Natural killer cell (primary cell): ENCODE data around the gene NVL. TPM values are rescaled to one million over a fixed set of nuclear protein-coding genes. Genes with fewer than 3 reads are reported as not detected.
"Not testable (repeated sequence)": the region's sequence is repeated elsewhere in the genome, so short reads cannot be mapped to it uniquely, and the experiment has no call there.

Source experiments
- ATAC-seq, 3 donors: fragments of 150-1000 bp in 2 of 3; fragments of 200-7000 bp in 1 of 3; cut with Tn5 transposase; 1 replicate in 1 of 3; 2 replicates in 2 of 3; pipeline ENCODE4 v1.10.0; 2021; ENCODE audit warnings: mild to moderate bottlenecking in 2 of 3, moderate library complexity in 2 of 3
- DNase-seq, 2 donors: peaks; one replicate each; pipeline versions ENCODE4 v3.0.0 to v3.0.0-alpha.2; 2013 to 2021; ENCODE audit warnings: mixed read lengths in 1 of 2
- H3K27ac ChIP-seq: one replicate; pipeline ENCODE4 v1.5.1; 2013; ENCODE audit warnings: mild to moderate bottlenecking, low read length
- H3K27me3 ChIP-seq: one replicate; pipeline ENCODE4 v1.6.1; 2013; ENCODE audit warnings: low read length; ENCODE audit not compliant: control insufficient read depth, insufficient read depth
- H3K36me3 ChIP-seq: one replicate; pipeline ENCODE4 v1.6.1; 2013; ENCODE audit warnings: low read length; ENCODE audit not compliant: control insufficient read depth, insufficient read depth
- H3K4me1 ChIP-seq: one replicate; pipeline ENCODE4 v1.6.1; 2013; ENCODE audit warnings: low read length; ENCODE audit not compliant: control insufficient read depth, insufficient read depth
- H3K4me3 ChIP-seq: one replicate; pipeline ENCODE4 v1.5.1; 2013; ENCODE audit warnings: low read length
- H3K9me3 ChIP-seq: one replicate; pipeline ENCODE4 v1.6.1; 2013; ENCODE audit warnings: low read length; ENCODE audit not compliant: control insufficient read depth, insufficient read depth
- H3K27ac Mint-ChIP-seq, 2 donors: one replicate each; pipeline ENCODE4 v1.8.0; 2022; ENCODE audit warnings: mild to moderate bottlenecking in 2 of 2, mixed read lengths in 2 of 2, moderate library complexity in 1 of 2
- H3K27me3 Mint-ChIP-seq, 2 donors: one replicate each; pipeline ENCODE4 v1.8.0; 2022; ENCODE audit warnings: low read depth in 2 of 2, mixed read lengths in 2 of 2
- H3K36me3 Mint-ChIP-seq: one replicate; pipeline ENCODE4 v1.8.0; 2022; ENCODE audit warnings: mixed read lengths
- H3K4me1 Mint-ChIP-seq, 2 donors: one replicate each; pipeline ENCODE4 v1.8.0; 2022; ENCODE audit warnings: mixed read lengths in 2 of 2
- H3K4me3 Mint-ChIP-seq: one replicate; pipeline ENCODE4 v1.8.0; 2022; ENCODE audit warnings: mild to moderate bottlenecking, moderate library complexity, mixed read lengths
- H3K9me3 Mint-ChIP-seq, 2 donors: one replicate each; pipeline ENCODE4 v1.8.0; 2022; ENCODE audit warnings: mixed read lengths in 2 of 2
- WGBS: methylation state at CpG from one replicate; pipeline ENCODE4 v1.1.7; 2013; ENCODE audit warnings: missing lambda C conversion rate; ENCODE audit not compliant: insufficient coverage; 5-methylcytosine and 5-hydroxymethylcytosine counted together
- intact Hi-C: fragments of 100-400 bp; cut with micrococcal nuclease; formaldehyde crosslinking; loops from one replicate; pipeline ENCODE4 v1.14.2; 2022
- total RNA-seq, 4 donors: library from RNA; stranded (reverse); fragments of 120-200 nt in 1 of 4; gene quantifications; one replicate each; pipeline versions ENCODE4 v1.2.3 to v1.2.4, GENCODE V29; 2013 to 2022
- TF ChIP-seq, protein P1 (sequence below): fragments of 200-600 bp; IDR thresholded peaks from one replicate; pipeline ENCODE4 v1.8.0; 2022; ENCODE audit warnings: antibody characterized with exemption

Gene NVL
- total RNA-seq, 3 donors from 2014 or later (not counting 1 experiment from before 2014, with no cell fraction given) = 28.1 to 39.5 (median 32.4) TPM

DNA sequence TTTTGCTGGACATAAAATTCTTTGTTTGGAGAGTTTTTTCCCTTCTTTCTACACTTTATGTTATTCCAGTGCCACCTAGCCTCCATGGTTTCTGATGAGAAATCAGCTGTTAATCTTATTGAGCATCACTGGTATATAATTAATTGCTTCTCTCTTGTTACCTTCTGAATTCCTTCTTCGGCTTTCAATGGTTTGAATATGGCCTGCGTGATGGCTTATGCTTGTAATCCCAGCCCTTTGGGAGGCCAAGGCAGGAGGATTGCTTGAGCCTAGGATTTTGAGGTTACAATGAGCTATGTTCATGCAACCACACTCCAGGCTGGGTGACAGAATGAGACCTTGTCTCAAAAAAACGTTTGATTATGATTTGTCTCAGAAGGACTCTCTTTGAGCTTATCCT lies 13.7 kb upstream of the NVL start:
- Histone ChIP-seq H3K4me3 (no peak overlapping the region), H3K36me3 (no peaks in the 10 kb centered on the region), H3K27me3 (peaks cover 4% of the 10 kb centered on the region), H3K27ac (no peak overlapping the region), H3K9me3 (peaks cover 16% of the 10 kb centered on the region), H3K4me1 (peaks cover 6% of the 10 kb centered on the region)
- peaks cover 0 to 3% of the 10 kb centered on the region in 2 donors for H3K9me3 Mint-ChIP-seq
- peaks cover 0 to 10% of the 10 kb centered on the region in 2 donors for H3K27me3 Mint-ChIP-seq
- intact Hi-C loops = no loop called here
- WGBS = 48% methylated on average over 3 of the region's 3 CpGs
- H3K4me3 Mint-ChIP-seq = no peak overlapping the region
- H3K27ac Mint-ChIP-seq = no peak overlapping the region
- ATAC-seq = no peak
- TF ChIP-seq, protein P1, sequence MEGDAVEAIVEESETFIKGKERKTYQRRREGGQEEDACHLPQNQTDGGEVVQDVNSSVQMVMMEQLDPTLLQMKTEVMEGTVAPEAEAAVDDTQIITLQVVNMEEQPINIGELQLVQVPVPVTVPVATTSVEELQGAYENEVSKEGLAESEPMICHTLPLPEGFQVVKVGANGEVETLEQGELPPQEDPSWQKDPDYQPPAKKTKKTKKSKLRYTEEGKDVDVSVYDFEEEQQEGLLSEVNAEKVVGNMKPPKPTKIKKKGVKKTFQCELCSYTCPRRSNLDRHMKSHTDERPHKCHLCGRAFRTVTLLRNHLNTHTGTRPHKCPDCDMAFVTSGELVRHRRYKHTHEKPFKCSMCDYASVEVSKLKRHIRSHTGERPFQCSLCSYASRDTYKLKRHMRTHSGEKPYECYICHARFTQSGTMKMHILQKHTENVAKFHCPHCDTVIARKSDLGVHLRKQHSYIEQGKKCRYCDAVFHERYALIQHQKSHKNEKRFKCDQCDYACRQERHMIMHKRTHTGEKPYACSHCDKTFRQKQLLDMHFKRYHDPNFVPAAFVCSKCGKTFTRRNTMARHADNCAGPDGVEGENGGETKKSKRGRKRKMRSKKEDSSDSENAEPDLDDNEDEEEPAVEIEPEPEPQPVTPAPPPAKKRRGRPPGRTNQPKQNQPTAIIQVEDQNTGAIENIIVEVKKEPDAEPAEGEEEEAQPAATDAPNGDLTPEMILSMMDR = no peak
- DNase-seq = no peak
- H3K4me1 Mint-ChIP-seq = peaks cover 0 to 5% of the 10 kb centered on the region in 2 donors
- H3K36me3 Mint-ChIP-seq = peaks cover 11% of the 10 kb centered on the region

DNA sequence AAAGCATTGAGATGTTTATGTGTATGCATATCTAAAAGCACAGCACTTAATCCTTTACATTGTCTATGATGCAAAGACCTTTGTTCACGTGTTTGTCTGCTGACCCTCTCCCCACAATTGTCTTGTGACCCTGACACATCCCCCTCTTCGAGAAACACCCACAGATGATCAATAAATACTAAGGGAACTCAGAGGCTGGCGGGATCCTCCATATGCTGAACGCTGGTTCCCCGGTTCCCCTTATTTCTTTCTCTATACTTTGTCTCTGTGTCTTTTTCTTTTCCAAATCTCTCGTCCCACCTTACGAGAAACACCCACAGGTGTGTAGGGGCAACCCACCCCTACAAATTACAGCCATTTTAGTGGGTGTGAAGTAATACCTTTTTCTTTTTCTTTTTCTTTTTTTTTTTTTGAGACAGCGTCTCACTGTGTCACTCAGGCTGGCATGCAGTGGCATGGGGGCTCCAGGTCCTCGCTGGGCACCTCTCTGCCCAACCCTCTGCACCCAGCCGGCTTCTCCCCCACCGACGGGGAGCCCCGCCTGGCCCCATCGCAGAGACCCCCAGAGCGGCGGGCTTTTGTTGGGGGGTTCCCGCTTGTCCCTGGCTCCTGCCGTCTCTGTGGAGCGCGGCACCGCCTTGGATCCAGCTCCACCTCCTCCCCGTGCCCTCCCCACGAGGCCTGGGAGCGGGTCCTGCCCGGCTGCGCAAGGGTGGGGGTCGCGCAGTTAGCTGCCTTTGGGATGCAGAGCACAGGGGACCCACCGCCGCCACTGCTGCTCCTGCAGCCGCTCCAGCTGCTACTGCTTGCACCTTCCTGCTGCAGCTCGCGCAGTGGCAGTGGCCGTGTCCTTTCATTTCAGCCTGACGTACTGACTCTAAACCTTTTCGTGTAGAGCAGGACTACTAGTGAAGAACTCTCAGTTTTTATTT lies 10.7 kb upstream of the NVL start:
- H3K27me3 ChIP-seq, H3K4me1 ChIP-seq, H3K4me1 Mint-ChIP-seq, H3K9me3 Mint-ChIP-seq, H3K27ac Mint-ChIP-seq, intact Hi-C loops, H3K36me3 ChIP-seq, H3K27ac ChIP-seq: not testable (repeated sequence)
- Mint-ChIP-seq H3K36me3 (peaks cover 11% of the 10 kb centered on the region), H3K27me3 (peaks cover 0 to 12% of the 10 kb centered on the region in 2 donors), H3K4me3 (peak overlapping the region; percentile 59)
- DNase-seq = peak in 1 of 2 donors; percentile 62
- peaks cover 16% of the 10 kb centered on the region for H3K9me3 ChIP-seq
- peak overlapping the region; percentile 37 for H3K4me3 ChIP-seq
- ATAC-seq = peak; percentile 61 to 78 (median 76)
- WGBS = 8% methylated on average over 27 of the region's 36 CpGs

DNA sequence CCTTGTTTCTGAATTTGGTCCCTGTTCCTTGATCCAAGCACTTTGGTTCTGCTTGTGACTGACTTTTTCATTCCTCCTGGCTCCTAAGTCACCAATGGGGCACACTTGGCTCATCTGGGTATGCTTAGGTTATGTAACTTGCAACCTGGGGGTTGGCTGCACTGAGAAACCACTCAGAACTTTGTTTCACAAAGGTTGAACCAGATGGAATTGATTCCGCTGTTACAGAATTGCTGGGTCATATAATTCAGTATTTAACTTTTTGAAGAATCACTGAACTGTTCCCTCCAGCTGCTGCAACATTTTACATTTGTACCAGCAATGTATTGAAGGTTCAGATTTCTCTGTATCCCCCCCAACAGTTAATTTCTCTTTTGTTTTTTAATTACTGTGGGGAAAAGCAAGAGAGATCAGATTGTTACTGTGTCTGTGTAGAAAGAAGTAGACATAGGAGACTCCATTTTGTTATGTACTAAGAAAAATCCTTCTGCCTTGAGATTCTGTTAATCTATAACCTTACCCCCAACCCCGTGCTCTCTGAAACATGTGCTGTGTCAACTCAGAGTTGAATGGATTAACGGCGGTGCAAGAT lies 9.6 kb upstream of the NVL start:
- peaks cover 6% of the 10 kb centered on the region for H3K4me1 ChIP-seq
- peaks cover 0 to 3% of the 10 kb centered on the region in 2 donors for H3K9me3 Mint-ChIP-seq
- TF ChIP-seq, protein P1 = no peak
- H3K4me3 Mint-ChIP-seq = no peak overlapping the region
- H3K27ac Mint-ChIP-seq = no peak overlapping the region
- intact Hi-C loops = no loop called here
- H3K4me3 ChIP-seq = no peak overlapping the region
- no peak overlapping the region for H3K27ac ChIP-seq
- peaks cover 14% of the 10 kb centered on the region for H3K9me3 ChIP-seq
- ATAC-seq (no peak), DNase-seq (no peak)
- peaks cover 0 to 12% of the 10 kb centered on the region in 2 donors for H3K27me3 Mint-ChIP-seq
- WGBS = 100% methylated on average over 1 of the region's 4 CpGs
- peaks cover 0 to 5% of the 10 kb centered on the region in 2 donors for H3K4me1 Mint-ChIP-seq
- H3K36me3 ChIP-seq = no peaks in the 10 kb centered on the region
- H3K36me3 Mint-ChIP-seq = peaks cover 11% of the 10 kb centered on the region
- peaks cover 4% of the 10 kb centered on the region for H3K27me3 ChIP-seq

DNA sequence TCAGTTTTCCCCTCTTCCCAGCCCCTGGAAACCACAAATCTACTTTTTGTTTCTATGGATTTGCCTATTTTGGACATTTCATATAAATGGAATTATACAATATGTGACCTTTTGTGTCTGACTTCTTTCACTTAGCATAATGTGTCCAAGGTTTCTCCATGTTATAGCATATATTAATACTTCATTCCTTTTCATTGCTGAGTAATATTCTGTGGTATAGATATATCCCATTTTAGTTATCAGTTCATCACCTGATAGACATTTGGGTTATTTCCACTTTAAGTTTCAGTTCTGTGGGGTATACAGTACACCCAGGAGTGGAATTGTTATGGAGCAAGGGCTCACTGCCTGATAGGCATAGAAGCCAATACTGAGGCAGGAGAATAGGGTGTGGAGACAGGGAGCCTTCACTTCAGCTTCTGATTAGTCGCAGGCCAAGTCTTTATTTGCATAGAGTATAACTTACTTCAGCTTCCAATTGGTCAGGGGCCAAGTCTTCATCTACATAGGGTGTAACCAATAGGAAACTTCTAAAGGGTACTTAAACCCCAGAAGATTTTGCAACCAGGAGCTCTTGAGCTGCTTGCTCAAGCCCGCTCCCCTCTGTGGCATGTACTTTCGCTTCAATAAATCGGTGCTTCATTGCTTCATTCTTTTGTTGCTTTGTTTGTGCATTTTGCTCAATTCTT lies 8.3 kb upstream of the NVL start:
- WGBS = 86% methylated on average over 4 of the region's 4 CpGs
- H3K9me3 Mint-ChIP-seq = no peaks in the 10 kb centered on the region
- TF ChIP-seq, protein P1 = no peak
- DNase-seq = no peak
- Histone ChIP-seq H3K36me3 (no peaks in the 10 kb centered on the region), H3K27me3 (peaks cover 4% of the 10 kb centered on the region), H3K27ac (no peak overlapping the region), H3K4me3 (no peak overlapping the region), H3K9me3 (peaks cover 2% of the 10 kb centered on the region), H3K4me1 (peaks cover 6% of the 10 kb centered on the region)
- peaks cover 12 to 15% of the 10 kb centered on the region in 2 donors for H3K4me1 Mint-ChIP-seq
- H3K4me3 Mint-ChIP-seq = no peak overlapping the region
- intact Hi-C loops = no loop called here
- H3K36me3 Mint-ChIP-seq = peaks cover 6% of the 10 kb centered on the region
- peaks cover 0 to 12% of the 10 kb centered on the region in 2 donors for H3K27me3 Mint-ChIP-seq
- H3K27ac Mint-ChIP-seq = no peak overlapping the region
- no peak for ATAC-seq
